ENCODE measurements around the gene CHURC1.
A peak's percentile ranks its signal among the peaks of the same experiment; 100 is the strongest.

CHURC1 gene

GRCh38 chr14:64940336-64940910 lies 26.2 kb downstream of the CHURC1 start:
- DNase-seq: no peak

DNA sequence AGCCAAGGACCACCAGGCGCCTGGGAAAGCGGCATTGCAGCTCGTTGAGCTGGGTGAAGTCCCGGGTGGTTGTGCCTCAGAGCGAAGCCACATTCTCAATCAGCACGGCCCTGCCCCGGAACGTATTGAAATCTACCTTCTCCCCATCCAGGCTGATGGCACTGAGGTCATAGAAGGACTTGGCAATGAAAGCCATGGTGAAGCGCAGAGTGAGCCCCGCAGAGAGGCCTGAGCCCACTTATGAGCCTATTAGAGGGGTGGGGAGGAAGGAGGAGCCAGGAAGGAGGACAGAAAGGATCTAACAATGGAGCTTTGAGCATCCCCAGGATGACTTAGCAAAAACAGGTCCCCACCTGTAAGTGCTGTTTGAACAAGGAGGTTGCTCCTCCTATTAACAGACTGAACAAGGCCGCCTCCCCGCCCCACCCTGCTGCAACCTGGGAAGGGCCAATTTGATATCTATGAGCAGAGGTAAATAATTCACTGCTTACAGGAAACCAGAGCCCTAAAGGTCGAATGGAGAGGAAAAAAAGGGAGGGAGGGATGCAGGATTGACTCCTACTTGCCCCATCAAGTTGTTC lies 28.4 kb downstream of the CHURC1 start, which contains the start of gene GPX2:
Gene GPX2 (minus strand): TSS at position 215 of the 581 bp plus-strand sequence. CDS start 19 bp downstream, at position 196.
- peak; percentile 95 for DNase-seq

GRCh38 chr14:64943556-64943955 lies 29.3 kb downstream of the CHURC1 start:
- DNase-seq: no peak

- DNase-seq: no peak
These were observed 29.8 kb downstream of the CHURC1 start for GRCh38 chr14:64944041-64944440.

DNA sequence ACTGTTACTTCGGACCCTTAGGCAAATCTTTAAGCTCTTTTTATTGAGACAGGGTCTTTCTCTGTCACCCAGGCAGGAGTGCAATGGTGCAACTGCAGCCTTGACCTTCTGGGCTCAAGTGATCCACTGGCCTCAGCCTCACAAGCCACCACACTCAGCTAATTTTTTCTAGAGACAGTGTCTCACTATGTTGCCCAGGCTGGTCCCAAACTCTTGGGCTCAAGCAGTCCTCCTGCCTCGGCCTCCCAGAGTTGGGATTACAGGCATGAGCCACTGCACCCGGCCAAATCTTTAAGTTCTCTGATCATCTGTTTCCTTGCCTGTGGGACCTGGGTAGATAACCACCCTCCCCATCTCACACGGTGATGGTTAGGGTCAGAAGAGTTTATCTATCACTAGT lies 30.6 kb downstream of the CHURC1 start:
- no peak for DNase-seq

GRCh38 chr14:64945431-64946178 lies 31.4 kb downstream of the CHURC1 start:
- no peak for DNase-seq

DNA sequence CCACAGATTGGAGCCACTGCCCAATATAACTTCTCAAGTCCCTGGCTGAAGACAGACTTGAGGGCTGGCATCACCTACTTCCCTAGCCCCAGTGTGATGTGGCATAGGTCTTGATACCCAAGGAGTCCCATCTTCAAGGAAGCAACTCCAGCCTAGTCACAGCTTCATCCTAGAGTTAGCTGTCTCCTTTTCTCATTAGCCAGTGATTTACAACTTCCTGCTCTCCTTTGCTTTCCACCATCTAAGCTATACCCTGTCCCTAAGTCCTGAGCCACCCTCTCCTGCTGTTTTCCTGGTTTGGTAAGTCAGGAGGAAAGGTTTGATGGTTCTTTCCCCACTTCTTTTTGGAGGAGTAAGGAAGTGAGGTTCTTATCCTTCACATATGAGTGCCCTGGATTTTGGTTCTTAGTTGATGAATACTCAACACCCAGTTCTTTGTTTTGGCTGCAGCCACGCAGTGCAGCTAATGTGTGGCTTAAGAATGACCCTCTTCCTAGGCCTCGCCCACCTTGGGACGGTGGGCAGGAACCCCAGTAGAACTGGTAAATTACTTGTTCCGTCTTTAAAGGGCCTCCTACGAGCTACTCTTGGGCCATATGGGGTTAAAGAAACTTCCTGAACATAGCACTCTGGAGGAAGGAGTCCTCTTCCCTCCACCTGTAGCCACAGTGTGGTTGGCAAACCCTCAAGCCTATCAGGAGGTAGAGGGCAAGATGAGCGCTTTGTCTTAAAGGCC lies 32.2 kb downstream of the CHURC1 start:
- DNase-seq: no peak

DNA sequence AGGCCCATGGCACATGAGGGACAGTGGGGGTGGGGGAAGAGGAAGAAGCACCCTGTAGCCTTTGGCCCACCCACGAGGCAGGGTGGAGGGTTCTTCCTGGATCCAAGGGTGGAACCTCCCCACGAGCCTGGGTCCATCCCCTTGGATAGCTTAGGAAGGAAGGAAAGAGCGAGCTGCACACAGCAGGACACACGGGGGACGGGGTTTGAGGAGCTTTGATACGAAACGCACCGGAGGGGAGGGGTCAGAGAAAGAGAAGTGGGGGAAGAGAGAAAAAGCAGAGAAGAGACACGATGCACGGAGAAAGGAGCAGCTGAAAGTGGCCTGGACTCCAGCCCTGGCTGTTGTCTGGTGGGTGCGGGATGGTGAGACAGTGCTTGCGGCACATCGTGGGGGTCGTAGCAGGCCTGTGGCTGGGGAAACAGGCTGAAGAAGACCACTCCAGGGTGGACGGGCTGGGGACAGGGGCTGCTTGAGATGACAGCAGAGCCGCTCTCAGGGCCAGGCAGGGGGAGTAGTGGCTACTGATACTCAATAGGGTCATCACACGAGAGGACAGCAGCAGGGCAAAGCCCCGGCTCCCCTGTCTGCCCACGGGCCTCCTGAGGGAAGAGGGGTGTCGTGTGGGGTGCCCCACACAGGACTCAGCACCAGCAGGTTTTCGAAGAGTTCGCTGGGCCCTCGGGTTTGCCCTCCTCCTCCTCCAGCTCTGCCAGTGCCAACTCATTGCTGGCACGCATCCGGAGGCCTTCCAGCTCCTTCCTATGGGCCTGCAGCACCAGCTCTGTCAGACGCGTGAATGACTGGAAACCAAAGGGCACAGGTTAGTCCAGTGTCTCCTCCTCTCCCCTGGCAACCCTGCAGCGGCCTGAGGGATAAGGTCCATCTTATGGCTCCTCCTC lies 33.7 kb downstream of the CHURC1 start:
- DNase-seq: no peak

DNA sequence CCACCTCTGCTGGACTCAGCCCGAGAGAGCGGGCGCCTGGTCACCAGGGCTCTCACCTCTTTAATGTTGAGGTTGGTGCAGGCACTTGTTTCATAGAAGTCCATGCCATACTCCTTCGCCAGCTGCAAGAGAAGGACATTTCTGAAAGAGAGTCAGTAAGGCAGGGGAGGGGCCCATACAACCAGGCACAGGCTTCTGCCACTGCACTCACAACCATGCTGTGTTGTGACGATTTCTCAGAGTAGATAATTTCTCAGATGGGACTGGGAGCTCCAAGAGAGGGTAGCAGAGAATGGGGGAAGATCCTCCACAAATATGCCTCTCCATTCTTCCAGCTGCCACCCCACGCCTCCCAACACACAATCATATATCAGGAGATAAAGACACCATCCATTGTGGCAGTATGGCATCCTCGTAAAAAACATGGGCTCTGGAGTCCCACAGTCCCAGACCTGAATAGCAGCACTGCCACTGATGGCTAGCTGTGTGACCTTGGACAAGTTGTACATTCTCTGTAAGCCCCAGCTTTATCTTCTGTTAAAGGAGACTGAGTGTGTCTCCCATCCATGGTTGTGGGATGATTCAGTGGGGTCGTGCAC lies 34.5 kb downstream of the CHURC1 start:
- no peak for DNase-seq

DNA sequence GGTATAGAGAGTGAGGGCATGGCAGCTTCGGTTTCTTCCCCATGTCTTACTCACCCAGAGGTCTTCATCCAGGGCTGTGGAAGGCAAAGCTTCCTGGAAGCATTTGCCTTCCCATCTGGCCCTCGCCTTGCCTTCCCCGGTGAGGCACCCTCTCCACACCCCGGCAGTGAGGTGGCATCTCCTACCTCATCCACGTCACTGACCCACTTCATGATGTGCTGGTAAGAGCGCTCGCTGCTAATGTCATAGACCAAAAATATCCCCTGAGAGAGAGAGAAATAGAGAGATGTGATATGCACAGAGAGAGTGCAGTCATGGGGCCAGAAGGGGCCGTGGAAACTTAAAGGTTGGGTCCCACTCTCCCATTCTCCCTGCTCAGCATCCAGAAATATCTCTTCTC lies 36.6 kb downstream of the CHURC1 start:
- no peak for DNase-seq

GRCh38 chr14:64951291-64951690 lies 37.0 kb downstream of the CHURC1 start:
- no peak for DNase-seq

GRCh38 chr14:64951724-64952123 lies 37.5 kb downstream of the CHURC1 start:
- DNase-seq: no peak

- DNase-seq: no peak
These were observed 38.5 kb downstream of the CHURC1 start for GRCh38 chr14:64952598-64953309.

- DNase-seq: no peak
These were observed 39.0 kb downstream of the CHURC1 start for GRCh38 chr14:64953310-64953654.

GRCh38 chr14:64953661-64954060 lies 39.4 kb downstream of the CHURC1 start:
- no peak for DNase-seq

DNA sequence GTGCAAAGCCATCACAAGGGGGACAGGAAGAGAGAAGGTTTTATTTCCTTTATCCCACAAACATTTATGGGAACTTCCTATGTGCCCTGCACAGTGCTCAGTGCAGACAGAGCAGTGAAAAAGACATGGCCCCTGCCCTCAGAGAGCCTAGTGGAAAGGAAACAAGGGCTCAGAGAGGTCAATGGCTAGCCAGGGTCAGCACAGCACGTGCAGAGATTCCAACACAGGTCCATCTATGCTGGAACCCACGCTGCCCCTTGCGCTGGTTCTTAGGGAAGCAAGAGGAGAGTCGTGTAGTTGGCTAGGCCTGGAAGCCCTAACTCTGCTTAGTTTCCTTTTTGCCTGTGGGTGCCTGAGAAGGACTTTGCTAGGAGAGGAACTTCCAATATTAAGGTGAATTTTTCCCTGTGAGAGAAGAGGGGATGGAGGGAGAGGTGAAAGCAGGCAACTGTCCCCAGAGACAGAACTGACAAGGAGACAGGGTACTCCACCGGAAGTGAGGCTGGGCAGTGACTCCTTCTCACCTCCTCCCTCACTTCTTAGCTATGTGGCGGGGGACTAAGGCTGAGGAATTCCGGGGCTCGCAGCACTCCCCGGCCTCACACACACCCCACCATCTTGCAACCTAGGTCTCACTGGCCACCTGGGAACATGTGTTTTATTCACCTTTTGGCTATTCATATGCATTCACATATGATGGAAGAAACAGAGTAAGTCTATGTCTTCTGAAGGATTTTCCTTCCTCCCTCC lies 40.4 kb downstream of the CHURC1 start:
- DNase-seq: no peak

DNA sequence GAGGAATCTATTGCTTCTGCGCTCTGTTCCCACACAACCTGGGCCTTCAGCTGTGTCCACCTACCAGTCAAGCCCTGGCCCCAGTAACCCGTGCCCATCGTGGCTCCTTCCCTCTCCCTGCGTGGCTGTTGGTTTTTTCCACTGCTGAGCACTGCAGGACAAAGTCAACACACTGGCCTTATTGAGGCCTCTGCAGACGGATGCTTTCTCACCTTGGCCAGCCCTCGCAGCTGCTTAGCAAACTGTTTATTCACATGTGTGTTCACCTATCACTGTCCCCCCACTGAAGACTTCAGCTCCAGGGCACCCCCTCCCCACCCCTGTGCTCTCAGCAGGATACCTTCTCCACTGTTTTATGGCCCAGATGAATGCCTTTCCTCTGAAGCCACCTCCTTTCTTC lies 41.0 kb downstream of the CHURC1 start:
- peak; percentile 29 for DNase-seq

DNA sequence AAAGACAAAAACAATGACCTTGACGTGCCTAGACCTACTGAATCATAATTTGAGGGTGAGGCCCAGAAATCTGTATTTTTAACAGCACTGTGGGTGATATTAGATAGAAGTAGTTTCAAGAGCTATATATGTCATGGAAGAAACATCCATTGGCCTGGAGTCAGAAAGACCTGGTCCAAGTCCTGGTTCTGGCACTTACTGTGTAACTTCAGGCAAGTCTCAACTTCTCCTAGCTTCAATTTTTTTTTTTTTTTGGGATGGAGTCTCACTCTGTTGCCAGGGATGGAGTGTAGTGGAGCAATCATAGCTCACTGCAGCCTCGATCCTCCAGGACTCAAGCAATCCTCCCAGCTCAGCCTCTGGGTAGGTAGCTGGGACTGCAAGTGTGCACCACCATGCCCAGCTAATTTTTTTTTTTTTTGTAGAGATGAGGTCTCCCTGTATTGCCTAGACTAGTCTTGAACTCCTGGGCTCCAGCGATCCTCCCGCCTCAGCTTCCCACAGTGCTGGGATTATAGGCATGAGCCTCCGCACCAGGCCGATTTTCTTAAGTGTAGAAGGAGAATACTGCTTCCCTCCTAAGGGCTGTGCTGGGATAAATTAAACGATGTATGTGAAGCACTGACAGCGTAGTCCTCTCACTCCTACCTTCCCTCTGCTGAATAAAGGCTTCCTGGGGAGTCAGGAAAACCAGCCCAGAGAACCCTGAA lies 42.6 kb downstream of the CHURC1 start:
- no peak for DNase-seq

GRCh38 chr14:64958201-64958600 lies 43.9 kb downstream of the CHURC1 start:
- DNase-seq: no peak

DNA sequence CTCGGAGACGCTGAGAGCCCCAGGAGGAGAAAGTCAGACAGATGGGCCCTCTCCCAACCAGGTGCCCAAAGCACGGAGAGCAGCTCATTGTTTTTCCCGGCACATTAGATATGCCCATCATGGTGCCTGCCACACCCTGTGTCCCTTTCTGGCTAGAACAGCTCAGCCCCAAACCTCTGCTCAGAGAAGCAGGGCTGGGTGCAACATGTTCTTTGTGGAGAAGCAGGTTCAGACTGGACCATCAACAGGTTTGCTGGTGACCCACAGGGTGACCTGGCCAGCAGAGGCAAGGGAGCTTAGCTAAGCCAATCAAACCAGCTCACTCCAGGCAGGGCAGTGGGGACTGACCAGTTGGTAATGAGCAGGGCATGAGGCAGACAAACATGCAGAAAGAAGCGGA lies 44.5 kb downstream of the CHURC1 start:
- DNase-seq: no peak

Measured in NCI-H146 (cell line).